ENCODE results near the gene METTL26.
A peak's percentile ranks its signal among the peaks of the same experiment; 100 is the strongest.

The METTL26 gene

GRCh38 chr16:681746-682427 is 45.8 kb upstream of the METTL26 start:
- peak overlapping the region; percentile 82 for H3K4me3 ChIP-seq (ENCODE audit: low read depth, low read length)
- peak; percentile 66 for DNase-seq (ENCODE audit: low read depth)
- TF ChIP-seq CTCF (conservative IDR thresholded peaks at IDR 0.05; ENCODE audit: low read depth, low read length): no peak

GRCh38 chr16:680967-681745 is 45.1 kb upstream of the METTL26 start:
- peak overlapping the region; percentile 82 for H3K4me3 ChIP-seq (ENCODE audit: low read depth, low read length)
- peak; percentile 21 for TF ChIP-seq CTCF (conservative IDR thresholded peaks at IDR 0.05; ENCODE audit: low read depth, low read length)
- peak; percentile 40 for DNase-seq (ENCODE audit: low read depth)

GRCh38 chr16:680625-680945 is 44.5 kb upstream of the METTL26 start:
- no peak for DNase-seq (ENCODE audit: low read depth)
- peak overlapping the region; percentile 82 for H3K4me3 ChIP-seq (ENCODE audit: low read depth, low read length)
- TF ChIP-seq CTCF (conservative IDR thresholded peaks at IDR 0.05; ENCODE audit: low read depth, low read length): no peak

GRCh38 chr16:679814-680624 is 43.9 kb upstream of the METTL26 start, which contains the start of gene STUB1:
Gene STUB1 (plus strand): TSS chr16:680410. CDS start chr16:680526, 116 bp downstream.
- peak; percentile 87 for DNase-seq (ENCODE audit: low read depth)
- TF ChIP-seq CTCF (conservative IDR thresholded peaks at IDR 0.05; ENCODE audit: low read depth, low read length): no peak
- peak within 1 kb of the TSS; percentile 82 for H3K4me3 ChIP-seq (ENCODE audit: low read depth, low read length)

GRCh38 chr16:678858-679813 is 43.0 kb upstream of the METTL26 start:
- DNase-seq (ENCODE audit: low read depth): peak; percentile 56
- peak overlapping the region; percentile 62 for H3K4me3 ChIP-seq (ENCODE audit: low read depth, low read length)
- no peak for TF ChIP-seq CTCF (conservative IDR thresholded peaks at IDR 0.05; ENCODE audit: low read depth, low read length)

GRCh38 chr16:678209-678857 is 42.2 kb upstream of the METTL26 start:
- H3K4me3 ChIP-seq (ENCODE audit: low read depth, low read length): no peak overlapping the region
- no peak for TF ChIP-seq CTCF (conservative IDR thresholded peaks at IDR 0.05; ENCODE audit: low read depth, low read length)
- DNase-seq (ENCODE audit: low read depth): no peak

Measured in choroid plexus epithelial cell (primary cell).